Right lobe of liver (tissue), 4 donors: Measurements from ENCODE around the gene KLK4.

ENCODE experiments used
- POLR2A ChIP-seq: fragments of 450-650 bp; IDR thresholded peaks from one replicate; pipeline ENCODE4 v1.6.1; 2017; ENCODE audit warnings: antibody characterized with exemption, mild to moderate bottlenecking
- TF ChIP-seq, protein P1 (sequence below), 4 donors: fragments of 200-600 bp in 3 of 4; fragments of 450-650 bp in 1 of 4; IDR thresholded peaks; one replicate each; pipeline versions ENCODE4 v1.5.1 to v1.8.0; 2016 to 2022; ENCODE audit warnings: antibody characterized with exemption in 4 of 4, mild to moderate bottlenecking in 2 of 4
- donor health status: DM: no; HTN: no; CAD: no.
- donor health status: DM: no; HTN: no; CAD: no.
- donor health status: DM: no; HTN: yes; CAD: no.

DNA sequence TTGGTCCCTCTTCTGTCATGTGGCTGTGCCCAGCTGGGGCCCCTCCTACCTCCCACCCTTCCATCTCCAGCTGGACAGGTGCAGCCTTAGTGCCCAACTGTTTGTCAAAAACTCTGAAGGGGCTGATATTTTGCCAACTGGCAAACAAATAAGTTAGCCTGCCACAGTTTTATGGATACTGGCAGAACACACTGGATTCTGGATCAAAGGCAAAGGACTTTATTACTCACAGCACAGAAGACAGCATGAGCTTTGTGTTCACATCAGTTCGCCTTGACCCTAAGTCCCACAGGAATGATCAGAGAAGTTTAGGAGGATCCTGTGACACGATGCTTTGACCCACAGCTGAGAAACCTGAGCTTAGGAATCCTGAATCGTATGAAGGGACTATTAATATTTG, 21.6 kb downstream of the KLK4 start:
- TF ChIP-seq, protein P1, sequence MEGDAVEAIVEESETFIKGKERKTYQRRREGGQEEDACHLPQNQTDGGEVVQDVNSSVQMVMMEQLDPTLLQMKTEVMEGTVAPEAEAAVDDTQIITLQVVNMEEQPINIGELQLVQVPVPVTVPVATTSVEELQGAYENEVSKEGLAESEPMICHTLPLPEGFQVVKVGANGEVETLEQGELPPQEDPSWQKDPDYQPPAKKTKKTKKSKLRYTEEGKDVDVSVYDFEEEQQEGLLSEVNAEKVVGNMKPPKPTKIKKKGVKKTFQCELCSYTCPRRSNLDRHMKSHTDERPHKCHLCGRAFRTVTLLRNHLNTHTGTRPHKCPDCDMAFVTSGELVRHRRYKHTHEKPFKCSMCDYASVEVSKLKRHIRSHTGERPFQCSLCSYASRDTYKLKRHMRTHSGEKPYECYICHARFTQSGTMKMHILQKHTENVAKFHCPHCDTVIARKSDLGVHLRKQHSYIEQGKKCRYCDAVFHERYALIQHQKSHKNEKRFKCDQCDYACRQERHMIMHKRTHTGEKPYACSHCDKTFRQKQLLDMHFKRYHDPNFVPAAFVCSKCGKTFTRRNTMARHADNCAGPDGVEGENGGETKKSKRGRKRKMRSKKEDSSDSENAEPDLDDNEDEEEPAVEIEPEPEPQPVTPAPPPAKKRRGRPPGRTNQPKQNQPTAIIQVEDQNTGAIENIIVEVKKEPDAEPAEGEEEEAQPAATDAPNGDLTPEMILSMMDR (IDR thresholded peaks at IDR 0.05), result no peak
- no peak for TF ChIP-seq POLR2A
